ENCODE data around the gene TARP.

DNA sequence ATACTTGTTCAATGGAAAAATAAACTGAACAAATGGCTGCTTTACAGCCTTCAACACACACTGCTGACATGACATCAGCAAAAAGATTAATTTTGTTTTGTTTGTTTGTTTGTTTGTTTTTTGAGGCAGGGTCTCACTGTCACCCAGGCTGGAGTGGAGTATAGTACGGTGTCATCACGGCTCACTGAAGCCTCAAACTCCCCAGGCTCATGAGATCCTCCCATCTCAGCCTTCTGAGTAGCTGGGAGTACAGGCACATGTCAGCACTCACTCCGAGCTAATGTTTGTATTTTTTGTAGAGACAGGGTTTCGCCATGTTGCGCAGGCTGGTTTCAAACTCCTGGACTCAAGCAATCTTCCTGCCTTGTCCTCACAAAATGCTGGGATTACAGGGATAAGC lies 10.9 kb downstream of the TARP start:
- TF ChIP-seq ELF4 (IDR thresholded peaks at IDR 0.05), result no peak
- no peak for TF ChIP-seq ZNF384 (IDR thresholded peaks at IDR 0.05)
- no peak for TF ChIP-seq CTBP1 (IDR thresholded peaks at IDR 0.05; ENCODE audit: borderline replicate concordance)
- no peak for TF ChIP-seq NFRKB (IDR thresholded peaks at IDR 0.05)
- no peak for TF ChIP-seq SP1 (IDR thresholded peaks at IDR 0.05)
- TF ChIP-seq BHLHE40 (IDR thresholded peaks at IDR 0.05; ENCODE audit: borderline replicate concordance), result no peak
- no peak for TF ChIP-seq LEF1 (IDR thresholded peaks at IDR 0.05; ENCODE audit: borderline replicate concordance)
- TF ChIP-seq L3MBTL2 (conservative IDR thresholded peaks at IDR 0.05), result no peak
- TF ChIP-seq, protein P1, sequence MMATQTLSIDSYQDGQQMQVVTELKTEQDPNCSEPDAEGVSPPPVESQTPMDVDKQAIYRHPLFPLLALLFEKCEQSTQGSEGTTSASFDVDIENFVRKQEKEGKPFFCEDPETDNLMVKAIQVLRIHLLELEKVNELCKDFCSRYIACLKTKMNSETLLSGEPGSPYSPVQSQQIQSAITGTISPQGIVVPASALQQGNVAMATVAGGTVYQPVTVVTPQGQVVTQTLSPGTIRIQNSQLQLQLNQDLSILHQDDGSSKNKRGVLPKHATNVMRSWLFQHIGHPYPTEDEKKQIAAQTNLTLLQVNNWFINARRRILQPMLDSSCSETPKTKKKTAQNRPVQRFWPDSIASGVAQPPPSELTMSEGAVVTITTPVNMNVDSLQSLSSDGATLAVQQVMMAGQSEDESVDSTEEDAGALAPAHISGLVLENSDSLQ (IDR thresholded peaks at IDR 0.05), result no peak
- TF ChIP-seq TARDBP (IDR thresholded peaks at IDR 0.05), result no peak

Data from HEK293T (cell line).